Measurements from ENCODE around the gene TGFBI.

TGFBI gene

GRCh38 chr5:136094913-136095641 lies 66.3 kb downstream of the TGFBI start:
- Histone ChIP-seq H3K9me2 (replicated peaks; ENCODE audit: control insufficient read depth, low read length) (no peaks in the 10 kb centered on the region), H3K4me1 (ENCODE audit: control insufficient read depth, low read length) (peaks cover 7% of the 10 kb centered on the region), H3K79me2 (ENCODE audit: control insufficient read depth, low read length) (no peaks in the 10 kb centered on the region), H3K4me3 (ENCODE audit: low read length) (no peak overlapping the region), H3K4me2 (ENCODE audit: low read length) (no peak overlapping the region), H3K36me3 (ENCODE audit: control insufficient read depth, low read length) (no peaks in the 10 kb centered on the region), H3K9me3 (ENCODE audit: control insufficient read depth, insufficient read depth, low read length) (no peaks in the 10 kb centered on the region), H4K20me1 (ENCODE audit: control insufficient read depth, insufficient read depth, low read depth, low read length) (no peaks in the 10 kb centered on the region), H3K27ac (ENCODE audit: low read depth, low read length) (no peak overlapping the region), H3F3A (ENCODE audit: control insufficient read depth, insufficient read depth) (no peaks in the 10 kb centered on the region), H3K27me3 (ENCODE audit: control insufficient read depth, low read length) (no peaks in the 10 kb centered on the region)
- no peak for TF ChIP-seq EZH2phosphoT487 (IDR thresholded peaks at IDR 0.05; ENCODE audit: borderline replicate concordance, low read length)
- TF ChIP-seq, protein P1, sequence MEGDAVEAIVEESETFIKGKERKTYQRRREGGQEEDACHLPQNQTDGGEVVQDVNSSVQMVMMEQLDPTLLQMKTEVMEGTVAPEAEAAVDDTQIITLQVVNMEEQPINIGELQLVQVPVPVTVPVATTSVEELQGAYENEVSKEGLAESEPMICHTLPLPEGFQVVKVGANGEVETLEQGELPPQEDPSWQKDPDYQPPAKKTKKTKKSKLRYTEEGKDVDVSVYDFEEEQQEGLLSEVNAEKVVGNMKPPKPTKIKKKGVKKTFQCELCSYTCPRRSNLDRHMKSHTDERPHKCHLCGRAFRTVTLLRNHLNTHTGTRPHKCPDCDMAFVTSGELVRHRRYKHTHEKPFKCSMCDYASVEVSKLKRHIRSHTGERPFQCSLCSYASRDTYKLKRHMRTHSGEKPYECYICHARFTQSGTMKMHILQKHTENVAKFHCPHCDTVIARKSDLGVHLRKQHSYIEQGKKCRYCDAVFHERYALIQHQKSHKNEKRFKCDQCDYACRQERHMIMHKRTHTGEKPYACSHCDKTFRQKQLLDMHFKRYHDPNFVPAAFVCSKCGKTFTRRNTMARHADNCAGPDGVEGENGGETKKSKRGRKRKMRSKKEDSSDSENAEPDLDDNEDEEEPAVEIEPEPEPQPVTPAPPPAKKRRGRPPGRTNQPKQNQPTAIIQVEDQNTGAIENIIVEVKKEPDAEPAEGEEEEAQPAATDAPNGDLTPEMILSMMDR (IDR thresholded peaks at IDR 0.05; ENCODE audit: low read depth, low read length, poor library complexity, severe bottlenecking), result no peak

DNA sequence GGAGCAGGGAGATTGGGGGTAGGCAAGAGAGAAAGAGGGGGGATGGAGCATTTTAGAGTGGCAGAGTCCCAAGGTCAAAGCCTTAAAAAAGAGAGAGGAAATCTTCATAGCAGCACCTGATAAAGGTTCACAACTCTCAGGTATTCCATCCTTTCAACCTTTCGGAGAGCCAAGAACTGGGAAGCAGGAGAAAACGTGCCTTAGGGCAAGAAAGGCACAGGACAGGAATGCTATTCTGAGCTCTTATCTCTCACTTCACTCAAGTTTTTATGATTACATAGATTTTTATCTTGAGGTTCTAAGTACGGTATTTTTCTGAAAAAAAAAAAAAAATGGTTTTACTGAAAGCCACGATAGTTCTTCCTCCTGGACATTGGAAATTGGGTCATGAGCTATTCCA lies 69.4 kb downstream of the TGFBI start:
- no peak for TF ChIP-seq EZH2phosphoT487 (IDR thresholded peaks at IDR 0.05; ENCODE audit: borderline replicate concordance, low read length)
- Histone ChIP-seq H3K36me3 (ENCODE audit: control insufficient read depth, low read length) (no peaks in the 10 kb centered on the region), H3K9me3 (ENCODE audit: control insufficient read depth, insufficient read depth, low read length) (no peaks in the 10 kb centered on the region), H3K4me1 (ENCODE audit: control insufficient read depth, low read length) (peaks cover 7% of the 10 kb centered on the region), H3K79me2 (ENCODE audit: control insufficient read depth, low read length) (no peaks in the 10 kb centered on the region), H3K4me3 (ENCODE audit: low read length) (no peak overlapping the region), H3K27me3 (ENCODE audit: control insufficient read depth, low read length) (no peaks in the 10 kb centered on the region), H3K9me2 (replicated peaks; ENCODE audit: control insufficient read depth, low read length) (no peaks in the 10 kb centered on the region), H4K20me1 (ENCODE audit: control insufficient read depth, insufficient read depth, low read depth, low read length) (no peaks in the 10 kb centered on the region), H3K27ac (ENCODE audit: low read depth, low read length) (no peak overlapping the region), H3F3A (ENCODE audit: control insufficient read depth, insufficient read depth) (no peaks in the 10 kb centered on the region), H3K4me2 (ENCODE audit: low read length) (no peak overlapping the region)

- no peak overlapping the region for H3K4me3 ChIP-seq (ENCODE audit: low read length)
- no peaks in the 10 kb centered on the region for H3K9me2 ChIP-seq (replicated peaks; ENCODE audit: control insufficient read depth, low read length)
- TF ChIP-seq, protein P1 (IDR thresholded peaks at IDR 0.05; ENCODE audit: low read depth, low read length, poor library complexity, severe bottlenecking), result no peak
- no peaks in the 10 kb centered on the region for H3K79me2 ChIP-seq (ENCODE audit: control insufficient read depth, low read length)
- H3K27ac ChIP-seq (ENCODE audit: low read depth, low read length), result no peak overlapping the region
- no peaks in the 10 kb centered on the region for H3K36me3 ChIP-seq (ENCODE audit: control insufficient read depth, low read length)
- H3K4me1 ChIP-seq (ENCODE audit: control insufficient read depth, low read length), result peaks cover 8% of the 10 kb centered on the region
- no peaks in the 10 kb centered on the region for H3K27me3 ChIP-seq (ENCODE audit: control insufficient read depth, low read length)
- H3K4me2 ChIP-seq (ENCODE audit: low read length), result no peak overlapping the region
- no peaks in the 10 kb centered on the region for H3K9me3 ChIP-seq (ENCODE audit: control insufficient read depth, insufficient read depth, low read length)
- H3F3A ChIP-seq (ENCODE audit: control insufficient read depth, insufficient read depth), result no peaks in the 10 kb centered on the region
- H4K20me1 ChIP-seq (ENCODE audit: control insufficient read depth, insufficient read depth, low read depth, low read length), result no peaks in the 10 kb centered on the region
These were observed 71.1 kb downstream of the TGFBI start for GRCh38 chr5:136099870-136100269.

- no peak overlapping the region for H3K4me3 ChIP-seq (ENCODE audit: low read length)
- no peaks in the 10 kb centered on the region for H3K36me3 ChIP-seq (ENCODE audit: control insufficient read depth, low read length)
- no peaks in the 10 kb centered on the region for H3K79me2 ChIP-seq (ENCODE audit: control insufficient read depth, low read length)
- H4K20me1 ChIP-seq (ENCODE audit: control insufficient read depth, insufficient read depth, low read depth, low read length), result no peaks in the 10 kb centered on the region
- H3F3A ChIP-seq (ENCODE audit: control insufficient read depth, insufficient read depth), result no peaks in the 10 kb centered on the region
- H3K4me1 ChIP-seq (ENCODE audit: control insufficient read depth, low read length), result peaks cover 19% of the 10 kb centered on the region
- no peaks in the 10 kb centered on the region for H3K9me3 ChIP-seq (ENCODE audit: control insufficient read depth, insufficient read depth, low read length)
- no peaks in the 10 kb centered on the region for H3K27me3 ChIP-seq (ENCODE audit: control insufficient read depth, low read length)
- no peak overlapping the region for H3K27ac ChIP-seq (ENCODE audit: low read depth, low read length)
- no peaks in the 10 kb centered on the region for H3K9me2 ChIP-seq (replicated peaks; ENCODE audit: control insufficient read depth, low read length)
- TF ChIP-seq, protein P1 (IDR thresholded peaks at IDR 0.05; ENCODE audit: low read depth, low read length, poor library complexity, severe bottlenecking), result no peak
- H3K4me2 ChIP-seq (ENCODE audit: low read length), result no peak overlapping the region
These were observed 73.1 kb downstream of the TGFBI start for GRCh38 chr5:136101884-136102283.

Measured in DOHH2 (cell line).